Panc1 (cell line): ENCODE data around the gene TBXT. TPM values are rescaled to one million over a fixed set of nuclear protein-coding genes. Genes with fewer than 3 reads are reported as not detected.

Experiments
- ATAC-seq: fragments of 200-7000 bp; cut with Tn5 transposase; 2 replicates; pipeline ENCODE4 v1.9.1; 2020; ENCODE audit warnings: mild to moderate bottlenecking, moderate library complexity
- BruUV-seq: library from RNA; stranded (reverse); fragments of 400-500 nt; replicated peaks from 2 replicates; lab custom pipeline; 2021; lab: Mats Ljungman, UMichigan
- CTCF ChIA-PET: fragments of 300-600 bp; sonication (Branson Sonifier 250); formaldehyde crosslinking; loops from one replicate; lab custom pipeline; 2022; ENCODE audit warnings: antibody characterized with exemption; lab: Charles Lee
- POLR2A ChIA-PET: fragments of 300-600 bp; sonication (Branson Sonifier 250); formaldehyde crosslinking; loops from one replicate; lab custom pipeline; 2022; ENCODE audit warnings: antibody characterized with exemption; lab: Charles Lee
- DNase-seq: peaks from one replicate; pipeline ENCODE4 v3.0.0-alpha.2; 2010; ENCODE audit warnings: low read depth, low spot score
- H3K27ac ChIP-seq: 2 replicates; pipeline ENCODE4 v1.5.1; 2011; ENCODE audit warnings: mild to moderate bottlenecking, low read length, inconsistent platforms
- H3K27me3 ChIP-seq: fragments of 200-500 bp; sonication (Bioruptor generic); 2 replicates; pipeline ENCODE4 v1.6.0; 2014; ENCODE audit warnings: low read length, inconsistent platforms; ENCODE audit not compliant: control insufficient read depth, insufficient read depth
- H3K36me3 ChIP-seq: fragments of 200-500 bp; sonication (Bioruptor generic); 2 replicates; pipeline ENCODE4 v1.5.1; 2014; ENCODE audit warnings: inconsistent platforms, mild to moderate bottlenecking, low read length, moderate library complexity; ENCODE audit not compliant: control insufficient read depth, insufficient read depth
- H3K4me1 ChIP-seq: 2 replicates; pipeline ENCODE4 v1.5.1; 2011; ENCODE audit warnings: inconsistent platforms, mild to moderate bottlenecking, low read length, moderate library complexity; ENCODE audit not compliant: control insufficient read depth, insufficient read depth
- H3K4me3 ChIP-seq, 2 experiments: 2 replicates each; pipeline ENCODE4 v1.5.1; 2011 to 2012; ENCODE audit warnings: low read depth in 2 of 2, low read length in 2 of 2, mild to moderate bottlenecking in 2 of 2, inconsistent platforms in 1 of 2, moderate library complexity in 1 of 2
- H3K9me3 ChIP-seq: fragments of 200-500 bp; sonication (Bioruptor generic); 2 replicates; pipeline ENCODE4 v1.5.1; 2014; ENCODE audit warnings: low read depth, mild to moderate bottlenecking, inconsistent platforms, low read length, moderate library complexity; ENCODE audit not compliant: control insufficient read depth, insufficient read depth
- POLR2AphosphoS5 ChIP-seq: IDR thresholded peaks from 2 replicates; pipeline ENCODE4 v1.6.1; 2012; ENCODE audit warnings: mild to moderate bottlenecking, low read depth, low read length, moderate library complexity
- SIN3A ChIP-seq: IDR thresholded peaks from 2 replicates; pipeline ENCODE4 v1.6.1; 2012; ENCODE audit warnings: low read depth, mild to moderate bottlenecking, low read length, moderate library complexity, borderline replicate concordance; ENCODE audit not compliant: insufficient read depth
- TCF7L2 ChIP-seq: IDR thresholded peaks from 2 replicates; pipeline ENCODE4 v1.6.1; 2011; ENCODE audit warnings: mild to moderate bottlenecking, low read depth, low read length, inconsistent platforms
- in situ Hi-C: cut with HindIII; loops from 2 replicates; pipeline ENCODE4 v1.10.0; 2016; ENCODE audit warnings: low sequenced_read_pairs, low pct_unique_long_range_greater_than_20kb
- intact Hi-C: fragments of 100-400 bp; cut with micrococcal nuclease; formaldehyde crosslinking; loops from one replicate; pipeline ENCODE4 v1.10.0; 2022; ENCODE audit not compliant: unreplicated experiment
- total RNA-seq: library from RNA; stranded (reverse); gene quantifications from one replicate; pipeline ENCODE4 v1.2.1, GENCODE V29; 2021; ENCODE audit not compliant: unreplicated experiment
- TF ChIP-seq, protein P1 (sequence below): fragments of 450-650 bp; IDR thresholded peaks from 2 replicates; pipeline ENCODE4 v1.5.1; 2017; ENCODE audit warnings: mild to moderate bottlenecking
- TF ChIP-seq, protein P2 (sequence below), 2 experiments: IDR thresholded peaks; 2 replicates each; pipeline ENCODE4 v1.6.1; 2011 to 2012; ENCODE audit warnings: low read depth in 2 of 2, control low read depth in 1 of 2, low read length in 1 of 2, mild to moderate bottlenecking in 1 of 2, moderate library complexity in 1 of 2; ENCODE audit not compliant: insufficient read depth in 1 of 2

The TBXT gene
- total RNA-seq, 1 experiment from 2014 or later = not detected

DNA sequence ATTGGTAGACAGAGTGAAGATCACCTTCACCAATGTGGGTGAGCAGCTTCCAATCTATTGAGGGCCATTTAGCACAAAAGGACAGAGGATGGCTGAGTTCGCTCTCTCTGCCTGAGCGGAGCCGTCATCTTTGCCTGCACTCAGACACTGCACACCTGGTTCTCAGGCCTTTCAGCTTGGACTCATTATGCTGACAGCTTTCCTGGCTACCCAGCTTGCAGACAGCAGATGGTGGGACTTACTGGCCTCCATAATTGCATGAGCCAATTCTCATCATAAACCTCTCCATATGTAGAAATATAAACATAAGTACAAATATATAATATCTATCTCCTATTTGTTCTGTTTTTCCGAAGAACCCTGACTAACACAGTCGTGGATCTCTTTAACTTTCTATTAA is 13.7 kb downstream of the TBXT start:
- Histone ChIP-seq H3K27ac (no peak overlapping the region), H3K4me1 (no peaks in the 10 kb centered on the region), H3K36me3 (no peaks in the 10 kb centered on the region), H3K27me3 (no peaks in the 10 kb centered on the region; the same call in 1 of the 2 replicates), H3K4me3 (no peak overlapping the region), H3K9me3 (no peaks in the 10 kb centered on the region)
- CTCF ChIA-PET = no interaction called here
- POLR2A ChIA-PET = no interaction called here
- in situ Hi-C loops = no loop called here
- ATAC-seq (no peak), DNase-seq (no peak)
- TF ChIP-seq TCF7L2 (no peak), SIN3A (no peak), POLR2AphosphoS5 (no peak)
- TF ChIP-seq, protein P1, sequence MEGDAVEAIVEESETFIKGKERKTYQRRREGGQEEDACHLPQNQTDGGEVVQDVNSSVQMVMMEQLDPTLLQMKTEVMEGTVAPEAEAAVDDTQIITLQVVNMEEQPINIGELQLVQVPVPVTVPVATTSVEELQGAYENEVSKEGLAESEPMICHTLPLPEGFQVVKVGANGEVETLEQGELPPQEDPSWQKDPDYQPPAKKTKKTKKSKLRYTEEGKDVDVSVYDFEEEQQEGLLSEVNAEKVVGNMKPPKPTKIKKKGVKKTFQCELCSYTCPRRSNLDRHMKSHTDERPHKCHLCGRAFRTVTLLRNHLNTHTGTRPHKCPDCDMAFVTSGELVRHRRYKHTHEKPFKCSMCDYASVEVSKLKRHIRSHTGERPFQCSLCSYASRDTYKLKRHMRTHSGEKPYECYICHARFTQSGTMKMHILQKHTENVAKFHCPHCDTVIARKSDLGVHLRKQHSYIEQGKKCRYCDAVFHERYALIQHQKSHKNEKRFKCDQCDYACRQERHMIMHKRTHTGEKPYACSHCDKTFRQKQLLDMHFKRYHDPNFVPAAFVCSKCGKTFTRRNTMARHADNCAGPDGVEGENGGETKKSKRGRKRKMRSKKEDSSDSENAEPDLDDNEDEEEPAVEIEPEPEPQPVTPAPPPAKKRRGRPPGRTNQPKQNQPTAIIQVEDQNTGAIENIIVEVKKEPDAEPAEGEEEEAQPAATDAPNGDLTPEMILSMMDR = no peak
- TF ChIP-seq, protein P2, sequence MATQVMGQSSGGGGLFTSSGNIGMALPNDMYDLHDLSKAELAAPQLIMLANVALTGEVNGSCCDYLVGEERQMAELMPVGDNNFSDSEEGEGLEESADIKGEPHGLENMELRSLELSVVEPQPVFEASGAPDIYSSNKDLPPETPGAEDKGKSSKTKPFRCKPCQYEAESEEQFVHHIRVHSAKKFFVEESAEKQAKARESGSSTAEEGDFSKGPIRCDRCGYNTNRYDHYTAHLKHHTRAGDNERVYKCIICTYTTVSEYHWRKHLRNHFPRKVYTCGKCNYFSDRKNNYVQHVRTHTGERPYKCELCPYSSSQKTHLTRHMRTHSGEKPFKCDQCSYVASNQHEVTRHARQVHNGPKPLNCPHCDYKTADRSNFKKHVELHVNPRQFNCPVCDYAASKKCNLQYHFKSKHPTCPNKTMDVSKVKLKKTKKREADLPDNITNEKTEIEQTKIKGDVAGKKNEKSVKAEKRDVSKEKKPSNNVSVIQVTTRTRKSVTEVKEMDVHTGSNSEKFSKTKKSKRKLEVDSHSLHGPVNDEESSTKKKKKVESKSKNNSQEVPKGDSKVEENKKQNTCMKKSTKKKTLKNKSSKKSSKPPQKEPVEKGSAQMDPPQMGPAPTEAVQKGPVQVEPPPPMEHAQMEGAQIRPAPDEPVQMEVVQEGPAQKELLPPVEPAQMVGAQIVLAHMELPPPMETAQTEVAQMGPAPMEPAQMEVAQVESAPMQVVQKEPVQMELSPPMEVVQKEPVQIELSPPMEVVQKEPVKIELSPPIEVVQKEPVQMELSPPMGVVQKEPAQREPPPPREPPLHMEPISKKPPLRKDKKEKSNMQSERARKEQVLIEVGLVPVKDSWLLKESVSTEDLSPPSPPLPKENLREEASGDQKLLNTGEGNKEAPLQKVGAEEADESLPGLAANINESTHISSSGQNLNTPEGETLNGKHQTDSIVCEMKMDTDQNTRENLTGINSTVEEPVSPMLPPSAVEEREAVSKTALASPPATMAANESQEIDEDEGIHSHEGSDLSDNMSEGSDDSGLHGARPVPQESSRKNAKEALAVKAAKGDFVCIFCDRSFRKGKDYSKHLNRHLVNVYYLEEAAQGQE (IDR thresholded peaks at IDR 0.05; ENCODE audit: insufficient read depth in 1 of 2, low read depth in 2 of 2, low read length in 1 of 2) = no peak
- intact Hi-C loops = no loop called here
- no TSS peak for BruUV-seq

DNA sequence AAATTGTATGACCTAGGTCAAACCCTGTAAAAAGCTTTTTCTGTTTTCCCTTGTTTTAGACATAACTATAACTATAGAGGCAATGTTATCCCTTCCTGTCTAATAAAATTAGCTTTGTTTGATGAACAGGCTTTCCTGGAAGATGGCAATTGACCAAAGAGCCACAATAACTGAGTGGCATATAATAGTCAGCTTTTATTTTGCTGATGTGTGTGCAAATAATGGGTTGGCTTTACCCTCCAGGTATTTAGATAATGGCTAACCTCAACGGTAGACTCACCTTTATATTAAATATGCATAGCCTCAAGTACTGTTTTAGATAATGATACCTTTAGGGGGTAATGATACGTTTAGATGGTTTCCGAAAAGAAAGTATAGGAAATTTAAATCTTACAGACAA is 15.0 kb downstream of the TBXT start:
- DNase-seq (no peak), ATAC-seq (no peak)
- Histone ChIP-seq H3K4me3 (no peak overlapping the region), H3K27me3 (no peaks in the 10 kb centered on the region; the same call in 1 of the 2 replicates), H3K36me3 (no peaks in the 10 kb centered on the region), H3K27ac (no peak overlapping the region), H3K9me3 (no peaks in the 10 kb centered on the region), H3K4me1 (no peaks in the 10 kb centered on the region)
- in situ Hi-C loops = no loop called here
- TF ChIP-seq POLR2AphosphoS5 = no peak
- no peak for TF ChIP-seq SIN3A
- TF ChIP-seq, protein P1 = no peak
- no peak for TF ChIP-seq TCF7L2
- TF ChIP-seq, protein P2 (IDR thresholded peaks at IDR 0.05; ENCODE audit: insufficient read depth in 1 of 2, low read depth in 2 of 2, low read length in 1 of 2) = no peak
- POLR2A ChIA-PET = no interaction called here
- intact Hi-C loops = no loop called here
- BruUV-seq = no TSS peak
- CTCF ChIA-PET = no interaction called here
